Measurements from ENCODE around the gene TMEM164. TPM values are rescaled to one million over a fixed set of nuclear protein-coding genes. Genes with fewer than 3 reads are reported as not detected.

The TMEM164 gene
- total RNA-seq, 1 donor from 2014 or later: 84.6 TPM

DNA sequence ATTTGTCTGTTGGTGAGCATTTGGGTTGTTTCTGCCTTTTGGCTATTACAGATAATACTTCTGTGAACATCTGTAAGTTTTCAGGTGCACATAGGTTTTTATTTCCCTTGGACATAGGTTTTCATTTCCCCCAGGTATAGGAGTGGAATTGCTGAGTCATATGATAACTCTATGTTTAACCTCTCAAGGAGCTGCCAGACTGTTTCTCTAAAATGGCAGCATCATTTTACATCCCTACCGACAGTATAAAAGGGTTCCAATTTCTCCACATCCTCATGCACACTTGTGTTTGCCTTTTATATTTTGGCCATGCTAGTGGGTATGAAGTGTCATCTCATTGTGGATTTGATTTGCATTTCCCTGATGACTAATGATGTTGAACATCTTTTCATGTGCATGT is 53.5 kb downstream of the TMEM164 start:
- DNase-seq: no peak
- Histone ChIP-seq H3K9me3 (no peaks in the 10 kb centered on the region), H3K4me3 (no peak overlapping the region), H3K36me3 (no peaks in the 10 kb centered on the region), H3K4me1 (no peaks in the 10 kb centered on the region), H3K27me3 (no peaks in the 10 kb centered on the region), H3K27ac (no peak overlapping the region)
- TF ChIP-seq, protein P1, sequence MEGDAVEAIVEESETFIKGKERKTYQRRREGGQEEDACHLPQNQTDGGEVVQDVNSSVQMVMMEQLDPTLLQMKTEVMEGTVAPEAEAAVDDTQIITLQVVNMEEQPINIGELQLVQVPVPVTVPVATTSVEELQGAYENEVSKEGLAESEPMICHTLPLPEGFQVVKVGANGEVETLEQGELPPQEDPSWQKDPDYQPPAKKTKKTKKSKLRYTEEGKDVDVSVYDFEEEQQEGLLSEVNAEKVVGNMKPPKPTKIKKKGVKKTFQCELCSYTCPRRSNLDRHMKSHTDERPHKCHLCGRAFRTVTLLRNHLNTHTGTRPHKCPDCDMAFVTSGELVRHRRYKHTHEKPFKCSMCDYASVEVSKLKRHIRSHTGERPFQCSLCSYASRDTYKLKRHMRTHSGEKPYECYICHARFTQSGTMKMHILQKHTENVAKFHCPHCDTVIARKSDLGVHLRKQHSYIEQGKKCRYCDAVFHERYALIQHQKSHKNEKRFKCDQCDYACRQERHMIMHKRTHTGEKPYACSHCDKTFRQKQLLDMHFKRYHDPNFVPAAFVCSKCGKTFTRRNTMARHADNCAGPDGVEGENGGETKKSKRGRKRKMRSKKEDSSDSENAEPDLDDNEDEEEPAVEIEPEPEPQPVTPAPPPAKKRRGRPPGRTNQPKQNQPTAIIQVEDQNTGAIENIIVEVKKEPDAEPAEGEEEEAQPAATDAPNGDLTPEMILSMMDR (IDR thresholded peaks at IDR 0.05): no peak
- intact Hi-C loops (cut with DNase I): no loop called here
- no peak for ATAC-seq

DNA sequence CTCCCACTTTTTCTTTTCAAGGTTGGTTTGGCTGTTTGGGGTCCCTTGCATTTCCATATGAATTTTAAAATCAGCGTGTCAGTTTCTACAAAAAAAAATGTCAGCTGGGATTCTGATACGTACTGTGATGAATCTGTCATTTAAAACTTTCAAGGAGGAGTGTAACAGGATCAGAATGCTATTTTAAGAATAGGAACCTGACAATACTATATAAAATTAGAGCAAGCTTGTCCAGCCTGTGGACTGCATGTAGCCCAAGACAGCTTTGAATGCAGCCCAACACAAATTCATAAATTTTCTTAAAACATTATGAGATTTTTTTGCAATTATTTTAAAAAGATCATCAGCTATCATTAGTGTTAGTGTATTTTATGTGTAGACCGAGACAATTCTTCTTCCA is 56.5 kb downstream of the TMEM164 start:
- intact Hi-C loops (cut with DNase I): no loop called here
- TF ChIP-seq, protein P1 (IDR thresholded peaks at IDR 0.05): no peak
- no peaks in the 10 kb centered on the region for H3K27me3 ChIP-seq

DNA sequence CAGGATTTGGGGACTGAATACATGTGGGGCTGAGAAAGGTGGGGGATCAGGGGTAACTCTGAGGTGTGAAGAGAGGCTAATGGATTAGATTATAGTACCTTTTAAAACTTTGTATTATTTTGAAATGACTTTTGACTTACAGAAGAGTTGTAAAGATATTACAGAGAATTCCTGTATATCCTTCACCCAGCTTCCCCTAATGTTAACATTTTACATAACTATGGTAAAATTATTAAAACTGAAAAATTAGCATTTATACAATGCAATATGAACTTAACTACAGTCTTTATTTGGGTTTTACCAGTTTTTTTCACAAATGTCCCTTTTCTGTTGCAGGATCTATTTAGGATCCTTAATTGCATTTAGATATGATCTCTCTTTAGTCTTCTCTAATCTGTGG is 57.4 kb downstream of the TMEM164 start:
- Histone ChIP-seq H3K4me1 (no peaks in the 10 kb centered on the region), H3K9me3 (no peaks in the 10 kb centered on the region), H3K27ac (no peak overlapping the region), H3K4me3 (no peak overlapping the region), H3K36me3 (no peaks in the 10 kb centered on the region), H3K27me3 (no peaks in the 10 kb centered on the region)
- TF ChIP-seq, protein P1 (IDR thresholded peaks at IDR 0.05): no peak
- DNase-seq: no peak
- no peak for ATAC-seq
- intact Hi-C loops (cut with DNase I): no loop called here

More for the DNA sequence above, 56.5 kb downstream of the TMEM164 start:
- ATAC-seq (no peak), DNase-seq (no peak)
- Histone ChIP-seq H3K9me3 (no peaks in the 10 kb centered on the region), H3K4me1 (no peaks in the 10 kb centered on the region), H3K36me3 (no peaks in the 10 kb centered on the region), H3K4me3 (no peak overlapping the region), H3K27ac (no peak overlapping the region)

DNA sequence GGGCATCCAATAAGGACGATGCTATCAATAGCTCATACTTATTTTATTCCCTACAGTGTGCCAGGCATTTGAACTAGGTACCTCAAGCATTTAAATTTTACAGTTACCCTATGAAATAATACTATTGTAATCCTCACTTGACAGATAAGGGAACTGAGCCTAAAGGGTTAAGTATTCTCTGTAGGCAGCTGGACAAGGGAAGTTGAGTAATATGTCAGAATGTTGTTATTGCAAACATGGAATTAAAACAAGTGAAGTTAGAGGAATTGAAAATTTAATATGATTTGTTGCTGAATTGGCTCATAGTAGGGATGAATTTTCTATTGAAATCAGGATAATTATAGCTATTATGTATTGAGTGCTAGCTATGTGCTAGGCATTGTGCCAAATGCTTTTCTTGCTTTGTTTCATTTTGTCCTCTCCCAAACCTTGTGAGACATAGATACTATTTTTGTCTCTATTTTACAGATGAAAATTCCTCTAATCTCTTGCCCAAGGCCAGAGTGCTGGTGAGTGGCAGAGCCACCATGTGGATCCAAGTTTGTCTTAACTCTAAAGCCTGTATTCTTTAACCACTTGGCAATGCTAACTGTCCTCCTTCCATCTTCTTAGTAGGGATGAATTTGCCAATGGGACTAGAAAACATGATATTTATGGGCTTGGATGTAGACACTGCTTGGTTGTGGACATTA is 58.1 kb downstream of the TMEM164 start:
- TF ChIP-seq, protein P1 (IDR thresholded peaks at IDR 0.05): no peak
- no peaks in the 10 kb centered on the region for H3K36me3 ChIP-seq
- H3K27ac ChIP-seq: no peak overlapping the region
- H3K4me3 ChIP-seq: no peak overlapping the region
- no peaks in the 10 kb centered on the region for H3K9me3 ChIP-seq
- no peaks in the 10 kb centered on the region for H3K4me1 ChIP-seq
- H3K27me3 ChIP-seq: no peaks in the 10 kb centered on the region
- no peak for DNase-seq
- no peak for ATAC-seq
- intact Hi-C loops (cut with DNase I): no loop called here

DNA sequence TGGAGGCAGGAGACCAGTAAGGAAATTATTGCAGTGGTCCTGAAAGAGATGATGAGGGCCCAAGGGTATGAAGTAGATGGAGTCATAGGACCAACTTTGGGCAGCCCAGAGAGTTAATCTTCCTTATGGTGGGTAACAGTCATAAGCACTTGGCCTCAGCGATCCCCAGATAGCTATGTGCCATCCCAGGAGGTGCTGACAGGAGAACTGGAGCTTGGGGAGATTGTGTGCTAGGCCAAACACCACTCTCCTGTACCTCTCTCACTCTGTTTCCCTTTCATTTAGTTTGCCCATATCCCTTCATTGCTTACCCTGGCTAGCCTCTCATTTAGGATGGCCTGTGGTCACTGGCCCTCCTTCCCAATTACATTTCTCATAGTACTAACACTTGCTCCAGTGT is 60.0 kb downstream of the TMEM164 start:
- no peaks in the 10 kb centered on the region for H3K27me3 ChIP-seq
- no peak overlapping the region for H3K27ac ChIP-seq
- TF ChIP-seq, protein P1 (IDR thresholded peaks at IDR 0.05): no peak
- H3K36me3 ChIP-seq: no peaks in the 10 kb centered on the region
- ATAC-seq (no peak), DNase-seq (no peak)
- H3K4me1 ChIP-seq: no peaks in the 10 kb centered on the region
- H3K9me3 ChIP-seq: no peaks in the 10 kb centered on the region
- intact Hi-C loops (cut with DNase I): no loop called here
- no peak overlapping the region for H3K4me3 ChIP-seq
